IPS-15b (cell line): ENCODE results near the gene NOS3.

Source experiments
- H3K27me3 ChIP-seq: one replicate; pipeline ENCODE4 v1.6.1; 2013; ENCODE audit warnings: low read length; ENCODE audit not compliant: control insufficient read depth, insufficient read depth
- H3K36me3 ChIP-seq: one replicate; pipeline ENCODE4 v1.6.1; 2013; ENCODE audit warnings: low read length; ENCODE audit not compliant: control insufficient read depth, insufficient read depth
- H3K4me1 ChIP-seq: one replicate; pipeline ENCODE4 v1.6.1; 2013; ENCODE audit warnings: mild to moderate bottlenecking, low read length; ENCODE audit not compliant: control insufficient read depth, insufficient read depth
- H3K4me3 ChIP-seq: one replicate; pipeline ENCODE4 v1.5.1; 2013; ENCODE audit warnings: low read depth, low read length
- H3K9ac ChIP-seq: one replicate; pipeline ENCODE4 v1.6.1; 2013; ENCODE audit warnings: low read depth, mild to moderate bottlenecking, low read length
- H3K9me3 ChIP-seq: one replicate; pipeline ENCODE4 v1.6.1; 2013; ENCODE audit warnings: mild to moderate bottlenecking, low read length; ENCODE audit not compliant: control insufficient read depth, insufficient read depth

NOS3 gene

GRCh38 chr7:150978126-150978789 lies 12.6 kb upstream of the NOS3 start, which contains the start of gene KCNH2:
Gene KCNH2, minus strand, starts transcription at chr7:150978321. Its CDS starts 408 bp downstream, at chr7:150977913.
- Histone ChIP-seq H3K4me3 (peak within 1 kb of the TSS; percentile 69), H3K9me3 (no peaks in the 10 kb centered on the region), H3K9ac (peak within 1 kb of the TSS; percentile 24), H3K27me3 (peaks cover 41% of the 10 kb centered on the region), H3K4me1 (peaks cover 28% of the 10 kb centered on the region), H3K36me3 (no peaks in the 10 kb centered on the region)

GRCh38 chr7:150979713-150980390 lies 11.0 kb upstream of the NOS3 start:
- peaks cover 24% of the 10 kb centered on the region for H3K4me1 ChIP-seq
- no peaks in the 10 kb centered on the region for H3K9me3 ChIP-seq
- H3K36me3 ChIP-seq: no peaks in the 10 kb centered on the region
- no peak overlapping the region for H3K9ac ChIP-seq
- peak overlapping the region; percentile 52 for H3K4me3 ChIP-seq
- H3K27me3 ChIP-seq: peaks cover 39% of the 10 kb centered on the region

GRCh38 chr7:150980663-150981062 lies 10.2 kb upstream of the NOS3 start:
- Histone ChIP-seq H3K4me1 (peaks cover 23% of the 10 kb centered on the region), H3K36me3 (no peaks in the 10 kb centered on the region), H3K4me3 (no peak overlapping the region), H3K9ac (no peak overlapping the region), H3K9me3 (no peaks in the 10 kb centered on the region), H3K27me3 (peaks cover 39% of the 10 kb centered on the region)

GRCh38 chr7:150981644-150982043 lies 9.2 kb upstream of the NOS3 start:
- Histone ChIP-seq H3K4me3 (no peak overlapping the region), H3K4me1 (peaks cover 18% of the 10 kb centered on the region), H3K36me3 (no peaks in the 10 kb centered on the region), H3K9ac (no peak overlapping the region), H3K27me3 (peaks cover 39% of the 10 kb centered on the region), H3K9me3 (no peaks in the 10 kb centered on the region)

- Histone ChIP-seq H3K36me3 (no peaks in the 10 kb centered on the region), H3K9me3 (no peaks in the 10 kb centered on the region), H3K27me3 (peaks cover 33% of the 10 kb centered on the region), H3K9ac (no peak overlapping the region), H3K4me1 (peaks cover 13% of the 10 kb centered on the region), H3K4me3 (no peak overlapping the region)
Measured at GRCh38 chr7:150982351-150982750, 8.5 kb upstream of the NOS3 start.

GRCh38 chr7:150983893-150984368 lies 6.9 kb upstream of the NOS3 start:
- peaks cover 17% of the 10 kb centered on the region for H3K4me1 ChIP-seq
- H3K4me3 ChIP-seq: no peak overlapping the region
- no peaks in the 10 kb centered on the region for H3K36me3 ChIP-seq
- peaks cover 32% of the 10 kb centered on the region for H3K27me3 ChIP-seq
- H3K9me3 ChIP-seq: no peaks in the 10 kb centered on the region
- H3K9ac ChIP-seq: no peak overlapping the region

GRCh38 chr7:150986099-150986512 lies 4.7 kb upstream of the NOS3 start:
- Histone ChIP-seq H3K4me1 (peaks cover 5% of the 10 kb centered on the region), H3K9me3 (no peaks in the 10 kb centered on the region), H3K9ac (no peak overlapping the region), H3K4me3 (no peak overlapping the region), H3K36me3 (no peaks in the 10 kb centered on the region), H3K27me3 (peaks cover 21% of the 10 kb centered on the region)

GRCh38 chr7:150986556-150986955 lies 4.3 kb upstream of the NOS3 start:
- Histone ChIP-seq H3K4me1 (peaks cover 5% of the 10 kb centered on the region), H3K4me3 (no peak overlapping the region), H3K9me3 (no peaks in the 10 kb centered on the region), H3K36me3 (no peaks in the 10 kb centered on the region), H3K27me3 (peaks cover 18% of the 10 kb centered on the region), H3K9ac (no peak overlapping the region)

GRCh38 chr7:150988230-150989226 lies 2.3 kb upstream of the NOS3 start:
- Histone ChIP-seq H3K36me3 (no peaks in the 10 kb centered on the region), H3K27me3 (no peaks in the 10 kb centered on the region), H3K4me3 (peak overlapping the region; percentile 50), H3K9me3 (no peaks in the 10 kb centered on the region), H3K4me1 (peaks cover 7% of the 10 kb centered on the region), H3K9ac (peak overlapping the region; percentile 37)

- Histone ChIP-seq H3K27me3 (no peaks in the 10 kb centered on the region), H3K4me1 (peaks cover 7% of the 10 kb centered on the region), H3K9me3 (no peaks in the 10 kb centered on the region), H3K36me3 (no peaks in the 10 kb centered on the region), H3K9ac (peak overlapping the region; percentile 37), H3K4me3 (no peak overlapping the region)
Measured at GRCh38 chr7:150989456-150989855, 1.4 kb upstream of the NOS3 start.

- no peaks in the 10 kb centered on the region for H3K36me3 ChIP-seq
- H3K27me3 ChIP-seq: no peaks in the 10 kb centered on the region
- peaks cover 7% of the 10 kb centered on the region for H3K4me1 ChIP-seq
- no peaks in the 10 kb centered on the region for H3K9me3 ChIP-seq
- no peak overlapping the region for H3K9ac ChIP-seq
- no peak overlapping the region for H3K4me3 ChIP-seq
Measured at GRCh38 chr7:150992051-150992640, 1.3 kb downstream of the NOS3 start.
